ENCODE measurements around the gene BMP10.

The BMP10 gene

DNA sequence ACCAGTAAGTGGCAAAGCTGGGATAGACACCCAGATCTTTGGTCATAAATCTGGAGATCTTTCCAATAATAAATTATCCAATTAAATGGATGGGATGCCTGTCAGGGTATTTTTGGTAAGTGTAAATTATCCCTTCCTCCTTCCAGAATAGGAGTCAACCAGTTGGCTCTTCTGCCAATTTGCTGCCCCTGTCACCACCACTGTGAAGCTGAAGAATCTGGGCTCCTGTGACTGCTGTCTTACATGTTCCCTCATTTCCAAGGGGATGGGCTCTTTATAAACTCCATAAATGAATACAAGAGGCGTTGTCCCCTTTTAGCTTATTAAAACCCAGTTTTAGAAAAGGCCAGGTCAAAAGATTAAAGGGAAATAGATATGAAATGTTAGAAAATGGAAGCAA is 17.8 kb upstream of the BMP10 start:
- DNase-seq = no peak

DNA sequence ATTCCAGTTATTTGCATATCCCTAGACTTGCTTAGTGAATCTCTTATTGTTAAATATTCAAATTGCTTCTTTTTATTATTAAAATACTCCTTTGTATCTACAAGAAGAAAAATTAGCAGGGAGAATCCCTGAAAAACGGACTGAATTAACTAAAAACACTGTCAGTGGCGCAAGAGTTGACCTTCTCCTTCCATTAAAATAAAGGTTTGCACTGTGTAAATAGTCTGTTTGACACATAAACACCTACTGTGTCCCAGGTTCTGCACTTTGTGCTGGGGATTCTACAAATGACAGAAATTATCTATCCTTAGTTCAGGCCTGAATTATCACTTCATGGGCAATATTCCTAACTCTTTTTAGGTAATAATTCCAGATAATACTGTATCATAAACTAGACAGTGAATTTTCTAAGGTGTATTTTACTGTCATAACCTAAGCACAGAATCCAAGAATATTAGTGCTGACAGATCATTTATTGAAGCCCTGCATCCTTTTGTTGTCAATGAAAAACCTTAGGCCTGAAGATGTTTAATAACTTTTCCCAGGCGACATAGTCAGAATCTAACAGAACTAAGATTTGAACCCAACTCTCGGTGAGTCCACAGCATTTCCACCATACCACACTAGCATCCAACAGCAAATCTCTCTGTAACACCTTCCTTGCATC is 17.0 kb upstream of the BMP10 start:
- no peak for DNase-seq

DNA sequence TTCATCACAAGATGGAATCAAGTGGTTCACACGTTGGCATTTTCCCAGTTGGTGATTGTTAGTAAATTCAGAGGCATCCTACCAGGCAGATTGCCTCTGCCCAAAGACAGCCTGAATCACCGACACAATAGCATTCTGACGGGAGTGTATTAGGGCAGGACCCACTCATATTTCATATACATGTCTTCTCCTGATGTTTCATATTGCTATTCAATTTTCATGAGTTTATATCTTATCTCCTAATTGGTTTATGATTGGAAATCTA is 14.5 kb upstream of the BMP10 start:
- no peak for DNase-seq

DNA sequence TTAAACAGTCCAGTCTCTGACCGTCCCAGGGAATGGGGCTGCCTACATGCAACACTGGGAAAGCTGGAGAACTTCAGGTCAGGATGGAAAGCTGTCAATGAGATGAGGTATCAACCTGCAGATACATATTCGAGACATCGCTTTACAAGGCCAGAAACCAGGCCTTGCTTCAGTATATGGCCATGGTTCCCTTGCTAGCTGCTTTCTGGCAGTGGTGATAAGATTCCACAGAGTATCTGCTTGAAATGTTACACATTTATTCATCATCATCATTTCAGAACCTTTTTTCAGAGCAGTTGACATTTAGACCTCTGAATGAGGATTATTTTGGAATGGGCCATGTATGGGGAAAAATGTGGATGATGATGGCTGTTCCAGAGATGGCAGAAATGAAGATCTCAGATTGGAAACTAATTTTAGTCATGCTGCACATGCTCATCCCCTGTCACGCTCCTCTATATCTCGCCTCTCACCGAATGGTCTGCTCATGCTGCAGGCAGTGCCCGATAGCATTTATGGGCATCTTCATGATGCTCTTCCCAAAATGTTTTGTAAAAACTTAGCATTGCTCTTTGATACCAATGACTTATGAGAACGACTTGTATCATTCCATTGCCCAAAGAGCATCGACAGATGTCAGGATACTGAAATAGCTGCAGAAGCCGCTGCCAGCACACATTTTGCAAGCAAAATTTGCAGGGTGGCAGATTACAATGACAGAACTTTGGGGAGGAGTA is 14.0 kb upstream of the BMP10 start:
- DNase-seq = no peak

DNA sequence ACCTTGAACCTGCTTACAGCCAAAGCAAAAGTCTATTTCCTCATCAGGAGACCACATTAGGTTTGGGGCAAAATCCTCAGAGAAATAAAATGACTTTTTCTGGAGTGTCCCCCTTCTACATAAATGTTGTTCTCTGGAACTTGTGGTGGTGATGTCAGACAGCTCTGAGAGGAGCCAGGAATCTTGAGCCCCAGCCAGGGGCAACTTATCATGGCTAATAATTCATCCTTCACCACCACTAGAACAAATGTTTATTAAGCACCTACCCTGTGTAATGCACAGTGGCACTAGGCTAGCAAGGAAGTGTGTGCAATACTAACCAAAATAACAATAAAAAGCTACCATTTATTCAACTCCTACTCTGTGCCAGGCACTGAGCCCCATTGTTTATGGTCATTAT is 9.0 kb upstream of the BMP10 start:
- DNase-seq = no peak

DNA sequence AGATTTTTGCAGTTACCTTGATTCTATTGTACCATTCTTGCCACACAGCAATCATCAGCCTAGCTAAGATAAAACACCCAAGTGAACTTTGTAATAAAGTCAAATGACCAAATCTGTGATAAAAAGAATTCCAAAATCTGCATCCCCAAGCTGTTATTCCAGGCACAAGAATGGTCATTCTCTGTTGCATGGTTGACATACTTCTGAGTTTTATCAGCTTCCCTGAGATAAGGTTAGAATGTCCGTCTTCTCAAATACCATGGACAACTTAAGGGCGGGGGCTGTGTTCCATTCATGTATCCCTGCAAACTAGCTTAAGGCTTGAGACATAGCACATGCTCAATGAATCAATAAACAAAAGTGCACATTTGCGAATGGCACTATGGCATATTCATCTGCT is 8.1 kb upstream of the BMP10 start:
- no peak for DNase-seq

- no peak for DNase-seq
Measured at GRCh38 chr2:68878753-68879152, 7.6 kb upstream of the BMP10 start.

GRCh38 chr2:68878071-68878711 is 7.0 kb upstream of the BMP10 start:
- no peak for DNase-seq

- DNase-seq = no peak
Measured at GRCh38 chr2:68877079-68877772, 6.0 kb upstream of the BMP10 start.

GRCh38 chr2:68870215-68870614 is 982 bp downstream of the BMP10 start:
- DNase-seq = no peak

DNA sequence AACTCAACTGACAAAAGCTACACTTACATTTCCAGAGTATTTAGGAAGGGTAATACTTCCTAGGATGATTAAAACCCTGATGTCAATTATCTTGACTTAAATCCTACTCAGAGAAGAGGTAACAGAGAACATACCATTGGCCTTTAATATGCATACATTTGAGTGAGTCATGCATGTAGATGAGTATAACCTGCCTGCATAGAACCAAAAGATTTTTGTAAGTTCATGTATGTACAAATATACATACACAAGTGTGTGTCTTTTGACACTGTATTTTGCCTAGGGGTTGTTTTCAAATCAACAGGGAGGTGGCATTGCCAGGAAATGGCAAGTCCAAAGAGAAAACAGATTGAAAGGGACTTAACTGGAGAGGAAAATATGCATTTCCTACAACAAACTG is 6.1 kb downstream of the BMP10 start:
- DNase-seq = no peak

GRCh38 chr2:68863996-68864395 is 7.2 kb downstream of the BMP10 start:
- no peak for DNase-seq

DNA sequence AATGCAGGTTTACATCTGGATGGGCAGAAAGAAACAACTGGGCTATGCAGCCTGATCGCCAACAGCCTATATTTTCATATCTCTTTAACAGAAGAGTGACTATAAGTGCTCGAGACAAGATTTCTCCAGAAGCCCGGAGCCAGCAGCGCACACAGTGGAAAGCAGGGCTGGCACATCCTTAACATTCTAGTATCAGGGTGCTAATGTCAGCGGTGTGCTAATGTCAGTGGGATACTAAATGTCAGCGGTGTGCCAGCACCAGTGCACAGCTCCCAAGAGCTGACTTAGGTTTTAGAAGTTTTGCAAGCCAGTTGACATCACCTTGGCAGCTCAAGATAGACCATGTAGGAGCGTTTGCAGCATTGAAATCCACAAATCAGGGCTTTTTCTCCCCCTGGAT is 8.3 kb downstream of the BMP10 start:
- no peak for DNase-seq

- DNase-seq = no peak
Measured at GRCh38 chr2:68861330-68861729, 9.9 kb downstream of the BMP10 start.

- DNase-seq = no peak
Measured at GRCh38 chr2:68860111-68860510, 11.1 kb downstream of the BMP10 start.

DNA sequence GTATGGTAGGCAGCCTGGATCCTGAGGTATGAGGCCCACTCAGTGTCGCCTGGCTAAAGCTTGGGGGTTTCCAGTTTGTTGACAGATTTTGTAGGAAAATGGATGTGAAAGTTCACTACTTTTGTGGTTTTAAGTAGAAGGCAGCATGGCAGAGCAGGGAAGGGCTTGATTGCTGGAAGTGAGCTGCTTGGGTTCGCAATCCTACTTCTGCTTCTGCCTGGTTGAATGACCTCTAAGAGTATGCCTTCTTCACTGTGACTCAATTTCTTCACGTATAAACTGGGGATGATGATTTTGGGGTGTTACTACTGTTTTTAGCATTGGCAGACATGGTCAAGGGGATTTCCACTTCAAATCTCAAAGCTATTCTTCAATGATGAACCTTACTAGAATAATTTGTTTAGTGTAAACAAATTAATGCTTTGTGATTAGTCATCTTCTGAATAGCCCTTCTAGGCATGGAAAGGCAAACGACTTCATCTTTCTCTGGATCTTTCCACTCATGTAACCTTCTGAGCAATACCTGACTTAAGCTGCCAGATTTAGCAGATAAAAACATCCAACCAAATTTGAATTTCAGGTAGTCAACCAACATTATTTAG is 13.2 kb downstream of the BMP10 start:
- no peak for DNase-seq

DNA sequence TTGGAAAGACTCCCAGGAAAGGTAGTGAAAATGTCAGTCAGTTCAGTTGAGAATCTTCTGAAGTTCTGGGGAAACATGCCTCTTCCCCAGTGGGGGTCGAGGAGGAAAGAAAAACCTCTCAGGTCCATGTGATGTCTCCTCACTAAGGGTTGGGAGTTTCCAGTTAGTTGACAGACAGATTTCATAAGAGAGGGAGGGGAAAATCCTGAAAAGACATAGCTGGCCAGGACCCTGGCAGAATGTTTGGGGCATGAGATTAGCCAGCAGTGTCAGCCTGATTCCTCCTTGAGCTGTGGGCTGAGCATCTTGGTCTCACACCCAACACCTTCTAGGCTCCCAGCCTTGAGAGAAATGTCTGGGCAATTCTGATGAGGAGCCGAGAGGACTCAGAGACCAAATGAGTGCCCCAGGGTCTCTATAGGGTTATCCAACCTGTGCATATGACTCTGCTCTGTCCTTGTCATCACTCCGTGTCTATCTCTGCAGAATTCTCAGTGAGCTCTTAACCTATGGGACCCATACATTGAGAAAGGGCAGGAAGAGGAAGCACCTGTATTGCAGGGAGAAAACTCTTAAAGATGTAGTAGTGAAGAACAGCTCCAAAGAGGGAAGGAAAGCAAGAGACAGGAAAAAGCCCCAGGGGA is 13.9 kb downstream of the BMP10 start:
- DNase-seq = no peak

GRCh38 chr2:68855550-68855949 is 15.6 kb downstream of the BMP10 start:
- no peak for DNase-seq

DNA sequence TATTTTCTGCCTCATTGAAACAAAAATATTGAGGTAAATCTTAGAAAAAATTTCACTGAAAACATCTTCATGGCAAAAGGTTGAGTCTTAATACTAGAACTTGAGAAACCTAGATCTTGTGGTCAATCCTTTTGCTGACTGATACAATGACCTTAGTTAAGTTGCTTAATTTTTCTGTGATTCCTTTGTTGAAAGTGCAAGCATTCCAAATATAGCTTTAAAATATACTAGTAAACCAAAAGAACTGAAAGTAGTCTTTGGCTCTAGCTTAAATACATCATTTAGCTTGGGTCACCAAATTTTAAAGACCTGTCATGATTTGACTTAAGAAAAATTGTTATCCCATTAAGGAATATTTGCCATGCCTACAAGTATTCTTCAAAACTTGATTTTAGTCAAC is 16.7 kb downstream of the BMP10 start:
- no peak for DNase-seq

DNA sequence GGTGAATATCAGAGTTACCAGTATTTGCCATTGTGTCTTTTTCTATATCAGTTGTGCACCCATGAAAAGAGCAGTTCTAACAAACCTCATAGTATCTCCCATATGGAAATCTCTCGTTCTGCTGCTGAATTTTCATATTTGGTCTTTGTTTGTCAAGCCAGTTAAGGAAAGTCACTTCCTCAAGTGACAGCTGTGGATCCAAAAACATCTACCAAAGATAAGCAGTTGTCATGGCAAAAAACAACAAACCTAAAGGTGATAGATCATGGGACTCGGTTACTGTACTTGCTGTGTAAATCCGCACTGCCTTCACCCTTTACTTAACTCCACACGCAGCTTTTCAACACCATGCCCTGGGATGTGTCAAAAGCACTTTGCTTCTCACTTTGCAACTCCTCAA is 17.3 kb downstream of the BMP10 start:
- DNase-seq = no peak

- DNase-seq = no peak
Measured at GRCh38 chr2:68853035-68853434, 18.2 kb downstream of the BMP10 start.

DNA sequence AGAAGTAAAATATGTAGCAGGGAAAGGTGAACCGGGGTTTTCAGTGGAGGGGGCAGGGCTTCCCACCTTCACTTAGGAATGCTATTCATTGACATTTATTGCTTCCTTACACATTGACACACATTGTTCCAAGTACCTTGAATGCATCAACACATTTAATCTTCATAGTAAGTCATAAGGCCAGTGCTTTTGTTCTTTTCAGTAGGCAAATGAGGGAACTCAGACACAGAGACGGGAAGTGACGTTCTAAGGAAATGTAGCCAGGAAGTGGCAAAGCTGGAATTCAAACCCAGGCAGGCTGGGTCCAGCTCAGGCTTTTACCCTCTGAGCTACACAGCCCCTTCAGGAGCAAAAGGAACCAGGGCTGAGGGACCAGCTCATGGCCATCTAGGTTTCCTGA is 20.7 kb downstream of the BMP10 start:
- DNase-seq = no peak

- no peak for DNase-seq
Measured at GRCh38 chr2:68849579-68850030, 21.6 kb downstream of the BMP10 start.

Data from NCI-H1417 treated with DMSO at 0.1 percent for 48 hours (cell line).